GM10847 (cell line): ENCODE results near the gene SLC38A10.

Experiments
- POLR2A ChIP-seq: IDR thresholded peaks from 2 replicates; pipeline ENCODE4 v1.6.1; 2011; ENCODE audit not compliant: insufficient read length; ENCODE audit errors: extremely low read depth

Gene SLC38A10

DNA sequence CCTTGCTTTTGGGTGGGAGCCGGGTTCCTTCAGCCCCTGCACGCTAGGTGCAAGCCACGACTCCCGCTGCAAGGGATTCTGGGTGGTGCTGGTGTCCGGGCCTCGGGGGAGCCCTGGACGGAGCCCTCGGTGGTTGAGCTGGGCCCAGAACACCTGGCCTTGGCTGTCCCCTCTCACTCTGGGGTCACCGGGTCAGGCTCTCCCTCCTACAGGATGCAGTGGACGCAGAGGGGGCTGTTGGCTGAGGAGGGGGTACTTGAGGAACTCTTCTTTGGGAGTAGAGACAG, 27.9 kb upstream of the SLC38A10 start:
- no peak for TF ChIP-seq POLR2A

DNA sequence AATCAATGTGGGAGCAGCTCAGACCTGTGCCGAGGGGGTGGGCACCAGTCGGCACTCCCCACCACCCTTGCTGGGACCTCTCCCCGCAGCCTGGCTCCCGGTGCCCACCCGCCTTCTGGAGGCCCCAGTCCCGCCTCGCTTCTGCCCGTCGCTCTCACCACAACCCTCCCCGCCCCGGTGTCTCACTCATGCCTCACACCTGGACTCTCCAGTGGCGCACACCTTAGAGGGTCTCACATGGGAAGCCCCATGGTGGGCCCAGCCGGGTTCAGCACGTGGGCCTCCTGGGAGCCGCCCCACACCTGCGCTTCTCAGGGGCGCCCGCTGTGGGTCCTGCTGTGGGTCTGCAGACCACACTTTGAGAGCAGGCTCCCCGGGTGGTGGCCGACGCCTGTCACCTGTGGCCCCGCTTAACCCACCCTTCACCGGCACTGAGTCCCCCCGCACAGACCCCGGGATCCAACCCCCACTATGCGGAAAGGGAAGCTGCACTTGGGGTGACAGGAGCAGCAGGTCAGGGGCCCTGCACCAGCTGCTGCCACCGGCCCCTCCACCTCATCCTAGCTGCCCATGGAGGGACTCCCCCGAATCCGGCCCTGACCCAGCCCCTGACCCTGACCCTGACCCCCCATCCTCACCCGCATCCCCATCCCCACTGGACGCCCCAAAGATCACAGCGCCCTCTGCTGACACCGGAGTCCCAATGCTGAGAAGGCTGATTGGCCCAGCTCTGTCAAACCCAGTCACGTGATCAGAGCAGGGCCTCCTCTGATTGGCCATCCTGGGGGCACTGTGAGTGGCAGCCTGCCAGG, 27.4 kb upstream of the SLC38A10 start:
- TF ChIP-seq POLR2A = no peak

DNA sequence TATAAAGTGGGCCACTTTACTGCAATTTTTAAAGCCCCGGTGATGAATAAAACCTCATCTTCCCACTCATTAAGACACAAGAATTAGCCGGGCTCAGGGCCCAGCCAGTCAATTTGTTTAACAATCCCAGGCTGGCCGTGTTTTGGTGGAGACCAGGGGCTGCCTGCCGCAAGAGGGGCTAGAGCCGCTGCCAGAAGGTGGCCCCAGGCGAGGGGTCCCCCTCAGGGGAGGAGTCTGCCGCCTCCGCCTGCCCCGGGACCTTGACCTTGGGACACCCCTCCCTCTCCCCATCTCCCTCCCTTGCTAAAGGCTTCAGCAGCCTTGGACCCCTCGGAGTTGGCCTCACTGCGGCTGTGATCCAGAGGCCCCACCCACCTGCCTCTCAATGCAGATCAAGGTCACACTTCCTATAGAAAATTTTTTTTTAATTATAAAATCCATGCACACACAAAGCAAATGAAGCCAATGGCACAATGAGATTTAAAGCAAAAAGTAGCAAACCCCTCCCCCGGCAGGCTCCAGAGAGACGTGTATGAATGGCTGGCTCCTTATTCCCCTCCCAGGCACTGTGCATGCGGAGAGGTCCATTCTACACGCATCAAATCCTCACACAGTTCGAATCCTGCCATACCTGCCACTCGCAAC, 23.0 kb upstream of the SLC38A10 start:
- no peak for TF ChIP-seq POLR2A

DNA sequence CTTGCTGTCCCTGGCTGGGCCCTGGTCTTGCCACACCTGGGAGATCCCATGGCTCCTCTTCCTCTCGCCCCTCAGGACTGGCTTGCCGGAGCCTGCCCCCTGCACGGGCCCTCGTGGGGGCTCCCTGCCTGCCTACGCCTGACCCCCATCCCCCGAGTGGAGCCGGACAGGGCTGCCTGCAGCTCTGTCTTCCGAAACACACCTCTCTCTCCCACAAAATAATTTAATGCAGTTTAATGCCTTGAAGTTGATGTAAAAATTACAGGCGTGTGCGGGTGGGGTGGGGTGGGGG, 22.4 kb upstream of the SLC38A10 start:
- TF ChIP-seq POLR2A = no peak

DNA sequence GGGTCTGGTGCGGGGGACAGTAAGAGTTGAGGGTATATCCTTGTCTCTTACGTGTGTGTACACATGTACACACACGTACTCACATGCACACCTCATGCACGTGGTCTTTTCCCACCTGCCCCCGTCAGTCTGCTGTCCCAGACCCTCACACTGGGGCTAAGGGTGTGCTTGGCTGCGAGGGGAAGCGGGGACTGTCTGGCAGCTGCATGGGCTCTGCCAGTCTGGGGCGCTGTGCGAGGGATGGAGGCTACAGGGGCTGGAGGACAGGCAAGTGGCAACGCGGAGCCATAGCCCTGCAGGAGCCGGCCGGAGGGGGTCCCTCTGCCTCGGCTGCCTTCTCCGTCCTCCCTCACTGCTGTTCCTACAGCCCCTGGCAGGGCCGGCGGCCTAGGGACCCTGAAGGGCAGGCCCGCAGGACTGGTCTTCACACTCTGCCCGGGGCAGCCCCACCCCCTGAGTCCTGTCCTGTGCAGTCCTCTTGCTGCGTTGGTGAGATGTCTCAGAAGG, 20.8 kb upstream of the SLC38A10 start:
- TF ChIP-seq POLR2A = no peak

DNA sequence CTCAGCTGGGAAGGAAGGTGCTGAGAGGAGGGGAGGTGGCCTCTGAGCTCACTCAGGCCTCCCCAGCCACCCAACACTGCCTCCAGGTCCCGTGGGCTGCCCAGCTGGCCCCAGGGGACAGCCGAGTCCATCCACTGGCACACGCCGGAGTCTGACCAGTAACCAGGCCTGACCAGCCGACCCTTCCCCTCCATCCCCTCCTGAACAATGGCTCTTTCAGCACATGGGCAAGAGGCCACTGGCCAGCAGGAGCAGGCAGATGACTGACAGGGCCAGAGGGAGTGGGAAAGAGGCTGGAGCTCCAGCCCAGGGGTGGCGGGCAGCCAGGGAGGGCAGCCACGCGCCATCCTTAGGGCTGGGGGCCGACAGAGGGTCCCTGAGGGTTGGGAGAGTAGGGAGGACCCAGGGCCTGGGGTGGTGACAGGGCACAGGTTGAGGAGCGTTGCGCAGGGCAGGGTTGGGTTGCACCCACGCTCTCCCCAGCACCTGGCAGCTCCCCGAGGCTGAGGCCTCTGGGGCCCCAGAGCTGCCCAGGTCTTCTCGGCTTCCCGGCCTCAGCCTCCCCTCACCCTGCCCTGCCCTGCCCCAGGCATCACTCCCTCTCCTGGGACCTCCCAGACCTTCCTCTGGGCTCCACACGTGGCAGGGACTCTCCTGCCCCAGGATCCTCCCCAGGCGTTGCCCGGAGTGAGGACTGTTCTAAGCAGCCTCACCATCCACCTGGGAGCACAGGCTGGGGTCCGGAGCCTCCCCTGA, 20.2 kb upstream of the SLC38A10 start:
- TF ChIP-seq POLR2A = no peak

DNA sequence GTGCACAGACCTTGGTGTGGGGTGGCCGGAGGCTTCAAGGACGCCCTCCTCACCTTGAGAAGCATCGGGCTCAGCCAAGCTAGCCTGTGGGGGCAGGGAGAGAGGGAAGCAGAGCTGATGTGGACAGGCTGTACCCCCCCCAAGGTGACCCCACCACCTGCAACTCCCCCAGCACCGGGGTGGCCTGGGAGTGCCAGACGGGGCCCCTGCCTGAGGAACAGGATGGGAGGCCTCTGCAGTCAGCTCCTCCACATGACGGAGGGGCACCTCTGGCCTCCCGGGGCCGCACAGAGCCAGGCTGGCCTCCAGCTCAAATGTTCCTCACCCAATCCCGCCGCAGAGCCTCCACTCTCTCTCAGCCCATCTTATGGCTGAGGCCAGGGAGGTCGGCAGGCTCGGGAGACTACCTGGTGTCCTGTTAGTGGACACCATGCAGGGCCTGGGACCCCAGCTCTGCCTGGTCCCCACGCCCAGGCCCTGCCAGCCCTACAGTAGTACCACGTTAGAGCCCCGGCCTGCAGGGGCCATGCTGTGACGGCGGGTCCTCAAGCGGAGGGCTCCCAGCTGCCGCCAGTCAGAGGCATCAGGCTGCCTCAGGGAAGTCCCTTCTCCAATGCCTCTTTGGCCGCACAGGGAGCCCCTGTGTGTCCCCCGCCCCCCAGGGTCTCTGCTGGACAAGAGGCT, 19.4 kb upstream of the SLC38A10 start:
- no peak for TF ChIP-seq POLR2A

DNA sequence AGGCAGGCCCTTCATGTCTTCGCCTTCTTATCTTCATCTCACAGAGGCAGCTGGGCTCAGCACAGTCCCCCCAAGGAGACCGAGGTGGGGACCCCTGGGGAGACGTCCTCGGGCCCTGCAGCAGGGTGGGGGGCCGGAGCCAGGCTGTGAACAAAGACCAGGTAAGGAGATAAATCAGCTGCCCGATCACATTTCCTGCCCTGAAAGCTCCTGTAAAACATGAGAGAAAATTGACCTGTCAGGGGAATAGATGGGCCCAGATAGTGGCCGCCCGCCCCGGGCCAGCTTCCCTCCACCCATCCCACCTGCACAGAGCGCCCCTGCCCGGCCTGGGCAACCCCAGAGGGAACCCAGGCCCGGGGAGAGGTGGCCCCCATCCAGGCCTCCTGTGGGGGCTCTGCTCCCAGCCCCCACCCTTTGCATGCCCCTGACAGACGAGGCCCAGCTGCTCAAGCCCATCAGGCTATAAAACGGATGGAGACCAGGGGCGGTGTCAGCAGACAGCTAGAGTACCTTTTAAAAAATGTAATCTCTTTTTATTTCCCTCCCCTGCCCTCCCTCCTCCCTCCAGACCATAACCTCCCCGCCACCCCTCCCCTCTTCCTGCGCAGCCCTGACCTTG, 18.8 kb upstream of the SLC38A10 start:
- no peak for TF ChIP-seq POLR2A

DNA sequence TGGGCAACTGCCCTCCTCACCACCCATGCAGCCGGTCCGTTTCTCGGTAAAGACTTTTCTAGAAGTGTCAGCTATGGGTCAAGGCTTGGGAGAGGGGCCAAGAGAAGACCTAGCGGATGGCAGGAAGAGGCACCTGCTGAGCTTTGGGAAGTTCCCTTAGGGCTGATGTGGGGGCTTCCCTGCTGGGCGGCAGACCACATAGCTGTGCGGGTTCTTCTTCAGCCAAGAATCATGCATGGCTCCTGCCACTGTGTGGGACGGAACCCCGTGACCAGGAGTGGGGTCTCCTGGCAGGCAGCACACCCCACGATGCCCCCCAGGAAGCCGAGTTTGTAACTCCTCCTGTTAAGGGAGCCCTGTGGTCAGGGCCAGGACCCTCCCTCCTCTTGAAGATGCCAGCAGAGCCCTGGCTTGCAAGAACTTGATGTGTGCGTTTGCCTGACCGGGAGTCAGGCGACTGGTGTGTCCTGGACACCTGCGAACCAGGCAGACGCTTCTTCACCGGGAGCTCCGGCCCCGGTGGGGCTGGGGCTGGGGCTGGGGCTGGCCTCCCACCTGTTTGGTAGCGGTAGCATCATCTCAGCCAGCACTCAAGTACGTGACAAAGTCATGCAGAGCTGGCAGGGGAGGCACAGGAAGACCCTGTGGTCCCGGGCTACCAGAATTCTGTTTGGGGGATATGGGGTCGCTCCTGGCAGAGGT, 17.7 kb upstream of the SLC38A10 start:
- no peak for TF ChIP-seq POLR2A

DNA sequence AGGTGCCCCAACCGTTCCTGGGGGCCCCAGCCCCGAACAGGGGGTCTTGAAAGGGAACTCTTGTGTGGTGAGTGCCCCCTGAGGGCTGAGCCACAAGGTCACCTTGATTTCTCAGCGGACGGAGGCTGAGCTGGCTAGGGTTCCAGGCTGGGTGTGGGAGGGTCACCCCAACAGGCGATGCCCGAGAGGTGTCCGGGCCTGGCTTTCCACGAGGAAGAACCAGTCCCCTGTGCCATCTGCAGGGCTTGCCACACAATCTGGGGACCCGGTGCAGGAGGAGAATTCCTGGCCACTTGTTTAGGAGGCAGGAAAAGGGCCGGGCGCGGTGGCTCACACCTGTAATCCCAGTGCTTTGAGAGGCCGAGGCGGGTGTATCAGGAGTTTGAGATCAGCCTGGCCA, 16.8 kb upstream of the SLC38A10 start:
- TF ChIP-seq POLR2A = no peak

DNA sequence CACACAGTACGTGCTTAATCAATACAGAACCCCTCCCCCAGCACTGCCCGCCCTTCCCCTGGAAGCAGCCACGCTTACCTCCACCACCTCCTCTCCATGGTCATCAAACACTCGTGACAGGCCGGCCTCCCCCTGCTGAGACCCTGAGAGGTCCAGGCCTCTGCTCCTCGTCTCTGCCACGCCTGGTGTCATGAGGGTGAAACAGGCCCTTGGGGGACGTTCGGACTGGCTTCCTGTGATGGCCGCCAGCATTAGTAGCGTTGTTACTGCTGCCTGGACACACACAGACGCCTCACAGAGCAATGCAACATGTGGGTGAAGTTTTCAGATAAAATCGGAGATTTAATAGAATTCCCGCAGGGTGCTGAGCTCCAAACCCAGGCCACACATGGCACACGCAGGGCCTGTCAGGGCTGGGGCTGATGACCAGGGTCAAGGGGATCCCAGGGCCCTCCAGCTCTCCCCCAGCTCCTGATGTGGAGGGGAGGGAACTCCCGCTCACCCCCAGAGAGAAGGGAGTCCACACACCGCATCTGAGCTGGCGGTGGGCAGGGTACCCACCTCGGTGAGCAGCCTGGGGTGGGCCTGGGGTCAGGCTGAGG, 15.9 kb upstream of the SLC38A10 start:
- TF ChIP-seq POLR2A = no peak

DNA sequence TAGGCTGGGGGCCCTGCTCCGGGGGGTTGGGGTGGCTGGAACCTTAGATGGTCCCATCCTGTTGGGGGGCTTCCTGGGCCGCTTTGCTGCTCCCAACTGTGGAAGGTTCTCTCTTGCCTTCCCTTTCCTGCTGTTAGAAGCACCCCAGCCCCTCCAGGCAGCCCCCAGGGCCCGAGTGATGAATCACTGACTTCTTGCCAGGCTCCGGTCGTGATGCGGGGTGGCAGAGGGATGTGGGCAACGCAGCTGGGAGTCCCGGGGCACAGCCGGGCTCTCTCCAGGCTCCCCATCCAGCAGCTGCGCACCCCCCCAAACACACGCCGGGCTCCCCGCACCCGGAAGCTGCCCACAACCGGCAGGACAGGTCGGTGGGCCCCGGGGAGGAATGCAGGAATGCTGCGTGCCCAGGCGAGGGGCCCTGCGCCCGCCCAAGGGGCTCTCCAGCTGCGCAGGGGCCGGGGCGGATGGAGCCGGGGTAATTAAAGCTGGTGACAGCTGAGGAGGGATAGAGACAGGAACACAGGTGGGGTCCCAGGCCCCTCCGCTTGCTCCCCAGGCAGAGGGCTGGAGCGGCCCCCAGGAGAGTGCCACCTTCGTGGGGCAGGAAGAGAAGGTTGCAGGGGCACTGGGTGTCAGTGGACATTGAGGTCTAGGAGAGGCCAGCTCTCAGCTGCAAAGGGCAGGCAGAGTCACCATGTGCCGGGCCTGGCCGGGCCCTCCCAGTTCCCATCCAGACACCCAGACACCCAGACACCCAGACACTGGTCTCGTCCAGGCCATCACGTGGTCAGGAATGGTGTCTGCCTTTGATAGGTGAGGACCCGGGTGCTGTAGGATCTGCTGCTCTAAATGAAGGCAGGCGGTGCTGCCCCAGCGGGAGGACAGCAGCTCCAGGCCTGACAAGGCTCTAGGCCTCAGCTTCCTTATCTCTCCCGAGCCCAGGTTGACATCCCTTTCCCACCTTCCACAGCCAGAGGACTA, 15.0 kb upstream of the SLC38A10 start:
- no peak for TF ChIP-seq POLR2A
